SH-SY5Y (cell line): ENCODE data around the gene PPP1R14B.
A peak's percentile ranks its signal among the peaks of the same experiment; 100 is the strongest.

Experiments used
- GATA2 ChIP-seq: IDR thresholded peaks from 2 replicates; pipeline ENCODE4 v1.6.1; 2011; ENCODE audit warnings: mild to moderate bottlenecking, low read depth, low read length
- GATA3 ChIP-seq: IDR thresholded peaks from 2 replicates; pipeline ENCODE4 v1.6.1; 2011; ENCODE audit warnings: low read depth, mild to moderate bottlenecking, low read length, moderate library complexity

PPP1R14B gene

GRCh38 chr11:64259533-64260067, 12.9 kb upstream of the PPP1R14B start:
- no peak for TF ChIP-seq GATA2
- no peak for TF ChIP-seq GATA3

GRCh38 chr11:64258946-64259532, 12.3 kb upstream of the PPP1R14B start:
- TF ChIP-seq GATA3 = no peak
- TF ChIP-seq GATA2 = no peak

- TF ChIP-seq GATA2 (no peak), GATA3 (no peak)
These were observed 11.6 kb upstream of the PPP1R14B start for GRCh38 chr11:64258356-64258755.

GRCh38 chr11:64256300-64256699, 9.6 kb upstream of the PPP1R14B start:
- TF ChIP-seq GATA2 = no peak
- no peak for TF ChIP-seq GATA3

- TF ChIP-seq GATA3 (no peak), GATA2 (no peak)
These were observed 8.7 kb upstream of the PPP1R14B start for GRCh38 chr11:64255135-64256128.

GRCh38 chr11:64254326-64254725, 7.6 kb upstream of the PPP1R14B start:
- TF ChIP-seq GATA3 = no peak
- no peak for TF ChIP-seq GATA2

GRCh38 chr11:64253481-64253880, 6.7 kb upstream of the PPP1R14B start:
- TF ChIP-seq GATA3 = no peak
- TF ChIP-seq GATA2 = no peak

GRCh38 chr11:64253043-64253442, 6.3 kb upstream of the PPP1R14B start:
- TF ChIP-seq GATA2 (no peak), GATA3 (no peak)

GRCh38 chr11:64252003-64252872, 5.5 kb upstream of the PPP1R14B start:
- TF ChIP-seq GATA2 (no peak), GATA3 (no peak)

- TF ChIP-seq GATA3 = no peak
- TF ChIP-seq GATA2 = no peak
These were observed 4.9 kb upstream of the PPP1R14B start for GRCh38 chr11:64251753-64252002.

- TF ChIP-seq GATA3 = no peak
These were observed 4.4 kb upstream of the PPP1R14B start, which contains the start of gene PLCB3 for GRCh38 chr11:64251016-64251752. Gene PLCB3, plus strand, starts transcription at chr11:64251530. Its CDS starts 120 bp downstream, at chr11:64251650.

- TF ChIP-seq GATA3 = no peak
- no peak for TF ChIP-seq GATA2
These were observed 3.8 kb upstream of the PPP1R14B start for GRCh38 chr11:64250415-64251015.

GRCh38 chr11:64249563-64250414, 3.0 kb upstream of the PPP1R14B start:
- TF ChIP-seq GATA2 = peak; percentile 36; the same call in 1 of the 2 replicates
- no peak for TF ChIP-seq GATA3
